ENCODE results near the gene ANKRD52. TPM values are rescaled to one million over a fixed set of nuclear protein-coding genes. Genes with fewer than 3 reads are reported as not detected.

ANKRD52 gene
- total and polyA plus RNA-seq, 10 of the 15 experiments (the other 5 are each of a cell fraction or from before 2014, with no cell fraction given) = 0.90 to 55.3 (median 16.1) TPM

- no peaks in the 10 kb centered on the region for H3K36me3 ChIP-seq (ENCODE audit: control insufficient read depth in 2 of 2, insufficient read depth in 2 of 2, low read length in 1 of 2)
- no peak overlapping the region for H3K4me3 ChIP-seq
- 78% methylated on average over 5 of the region's 5 CpGs for WGBS (ENCODE audit: insufficient coverage, insufficient replicate concordance, low lambda C conversion rate, missing lambda C conversion rate)
- no peaks in the 10 kb centered on the region for H3K27me3 ChIP-seq (replicated peaks in 1 of 2; ENCODE audit: control insufficient read depth in 2 of 2, insufficient read depth in 2 of 2, low read length in 1 of 2)
- DNase-seq (ENCODE audit: low read depth, low spot score) (no peak), FAIRE-seq (no peak), ATAC-seq (no peak)
- H3K9me3 ChIP-seq (replicated peaks; ENCODE audit: control insufficient read depth, insufficient read depth, low read length) = no peaks in the 10 kb centered on the region
- ChIA-PET RAD21 (ENCODE audit: unreplicated experiment) (no interaction called here), CTCF (interaction anchor here (0.9 to 1.6 kb wide), 3 partner anchors 17 to 202 kb away, joined by 3 to 5 read pairs (median 3); no protein-coding TSS in a partner anchor), SMC1A (ENCODE audit: uncharacterized antibody, unreplicated experiment) (no interaction called here), POLR2A (interaction anchor here (1.3 kb wide), 1 partner anchor 39 kb away, joined by 3 read pairs; no protein-coding TSS in a partner anchor)
- no peak overlapping the region for H3K4me2 ChIP-seq (ENCODE audit: control insufficient read depth, insufficient read depth)
- no peak overlapping the region for H3K9ac ChIP-seq (ENCODE audit: control insufficient read depth, insufficient read depth, low read length)
- in situ Hi-C loops (cut with MboI) (no loop called here), intact Hi-C loops (cut with micrococcal nuclease; ENCODE audit: unreplicated experiment) (loop anchor here (10.0 kb wide), 1 partner anchor 203 kb away; the partner anchor contains the start of gene SPRYD4)
- H3K27ac ChIP-seq (ENCODE audit: control insufficient read depth, insufficient read depth) = no peak overlapping the region
- no peaks in the 10 kb centered on the region for H4K20me1 ChIP-seq (ENCODE audit: control insufficient read depth, insufficient read depth)
- peaks cover 11% of the 10 kb centered on the region for H3K4me1 ChIP-seq (ENCODE audit: control insufficient read depth, insufficient read depth, low read length)
- H2AFZ ChIP-seq (ENCODE audit: control insufficient read depth, low read depth, low read length) = no peak overlapping the region
- H3K79me2 ChIP-seq (ENCODE audit: control insufficient read depth, insufficient read depth, low read length) = peaks cover 11% of the 10 kb centered on the region
- TF ChIP-seq YBX1 (IDR thresholded peaks at IDR 0.05) = no peak
- no peak for TF ChIP-seq JUNB (IDR thresholded peaks at IDR 0.05)
- TF ChIP-seq TBL1XR1 (IDR thresholded peaks at IDR 0.05; ENCODE audit: low read depth, low read length) = no peak
- TF ChIP-seq USF1 (IDR thresholded peaks at IDR 0.05; ENCODE audit: borderline replicate concordance, extremely low read length, insufficient read depth, low read depth, low read length) = no peak
- no peak for TF ChIP-seq MTA2 (IDR thresholded peaks at IDR 0.05; ENCODE audit: low read depth)
- no peak for TF ChIP-seq FOXK2 (IDR thresholded peaks at IDR 0.05)
- no peak for TF ChIP-seq PRDM15 (CRISPR knock-in tag; IDR thresholded peaks at IDR 0.05)
- TF ChIP-seq CBX3 (IDR thresholded peaks at IDR 0.05; ENCODE audit: borderline replicate concordance, low read depth) = no peak
- no peak for TF ChIP-seq ZBTB33 (IDR thresholded peaks at IDR 0.05)
- TF ChIP-seq IRF3 (IDR thresholded peaks at IDR 0.05) = no peak
- TF ChIP-seq RELA (IDR thresholded peaks at IDR 0.05; ENCODE audit: borderline replicate concordance, partially characterized antibody) = no peak
- TF ChIP-seq RAD51 (IDR thresholded peaks at IDR 0.05) = no peak
- no peak for TF ChIP-seq SRF (IDR thresholded peaks at IDR 0.05; ENCODE audit: low read depth in 2 of 2, low read length in 2 of 2)
- no peak for TF ChIP-seq SMAD5 (IDR thresholded peaks at IDR 0.05; ENCODE audit: low read depth)
- TF ChIP-seq SIN3A (IDR thresholded peaks at IDR 0.05; ENCODE audit: low read depth, low read length) = no peak
- BruUV-seq (replicated peaks) = no TSS peak
Measured at GRCh38 chr12:56261503-56262232, 3.5 kb upstream of the ANKRD52 start.

Measured in GM12878 (cell line).